ENCODE data around the gene POMGNT2.

DNA sequence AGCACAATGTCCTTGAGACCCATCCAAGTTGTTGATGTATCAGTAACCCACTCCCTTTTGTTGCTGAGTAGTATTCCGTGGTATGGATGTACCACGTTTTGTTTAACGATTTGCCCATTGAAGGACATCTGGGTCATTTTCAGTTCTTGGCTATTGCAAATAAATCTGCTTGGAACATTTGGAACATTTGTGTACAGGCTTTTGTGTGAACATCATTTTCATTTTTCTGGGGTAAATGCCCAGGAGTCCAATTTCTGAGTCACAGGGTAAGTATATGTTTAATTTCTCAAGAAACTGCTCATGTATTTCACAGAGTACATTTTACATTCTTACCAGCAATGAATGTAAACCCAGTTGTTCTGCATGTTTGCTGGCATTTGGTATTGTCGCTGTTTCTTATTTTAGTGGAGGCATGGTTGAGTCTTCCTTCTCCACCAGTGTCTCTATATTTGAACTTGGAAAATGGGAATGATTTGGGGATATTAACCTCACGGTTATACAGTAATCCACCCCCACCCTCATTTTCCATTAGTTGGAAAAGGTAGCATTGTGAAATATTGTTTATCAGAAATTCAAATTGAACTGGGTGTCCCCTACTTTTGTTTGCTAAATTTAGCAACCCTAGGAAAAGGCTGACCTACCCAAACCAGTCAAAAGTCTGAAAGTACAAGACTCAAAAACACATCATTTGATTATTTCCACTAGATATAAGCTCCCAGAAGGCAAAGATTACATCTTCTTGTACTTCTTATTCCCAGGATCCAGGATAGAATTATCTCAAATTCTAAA lies 30.8 kb downstream of the POMGNT2 start:
- TF ChIP-seq CTCF (IDR thresholded peaks at IDR 0.05) = no peak
- TF ChIP-seq EZH2 (IDR thresholded peaks at IDR 0.05; ENCODE audit: borderline replicate concordance, insufficient read depth, low read depth, low read length, poor library complexity, severe bottlenecking) = no peak
